ENCODE results near the gene SUPT5H. TPM values are rescaled to one million over a fixed set of nuclear protein-coding genes. Genes with fewer than 3 reads are reported as not detected.

The SUPT5H gene
- total RNA-seq, 2 experiments from 2014 or later, result 127 to 141 TPM

GRCh38 chr19:39432677-39433025, 12.7 kb upstream of the SUPT5H start:
- Mint-ChIP-seq H3K36me3 (ENCODE audit: low read depth) (peaks cover 37% of the 10 kb centered on the region), H3K27ac (peak overlapping the region; percentile 71), H3K27me3 (no peaks in the 10 kb centered on the region), H3K4me1 (ENCODE audit: low read depth) (peaks cover 48% of the 10 kb centered on the region), H3K4me3 (peak overlapping the region; percentile 100), H3K9me3 (no peaks in the 10 kb centered on the region)
- POLR2A ChIA-PET, result interaction anchor here (0.6 to 5.9 kb wide), 15 partner anchors 8 to 109 kb away, joined by 3 to 137 read pairs (median 5); partner anchors contain the start of genes EID2B, GMFG, MED29 and PAF1
- no peak for TF ChIP-seq CTCF (IDR thresholded peaks at IDR 0.05)
- CTCF ChIA-PET, result interaction anchor here (1.3 kb wide), 1 partner anchor 100 kb away, joined by 5 read pairs; the partner anchor contains the start of gene EID2B
- ATAC-seq (no peak), DNase-seq (no peak)
- intact Hi-C loops (cut with micrococcal nuclease), result no loop called here

- H3K9me3 Mint-ChIP-seq, result no peaks in the 10 kb centered on the region
- peak overlapping the region; percentile 100 for H3K4me3 Mint-ChIP-seq
- H3K4me1 Mint-ChIP-seq (ENCODE audit: low read depth), result peaks cover 48% of the 10 kb centered on the region
- TF ChIP-seq CTCF (IDR thresholded peaks at IDR 0.05), result no peak
- ChIA-PET POLR2A (interaction anchor here (0.7 to 5.9 kb wide), 17 partner anchors 8 to 105 kb away, joined by 3 to 137 read pairs (median 4); partner anchors contain the start of genes EID2B, GMFG, MED29 and PAF1), CTCF (interaction anchor here (0.9 to 1.3 kb wide), 4 partner anchors 10 to 222 kb away, joined by 3 to 5 read pairs (median 3); partner anchors contain the start of genes EID2B, MED29 and PAF1)
- no peak for ATAC-seq
- H3K27ac Mint-ChIP-seq, result peak overlapping the region; percentile 99
- H3K36me3 Mint-ChIP-seq (ENCODE audit: low read depth), result peaks cover 37% of the 10 kb centered on the region
- DNase-seq, result no peak
- no peaks in the 10 kb centered on the region for H3K27me3 Mint-ChIP-seq
- intact Hi-C loops (cut with micrococcal nuclease), result no loop called here
Measured at GRCh38 chr19:39433480-39434079, 11.8 kb upstream of the SUPT5H start.

- ChIA-PET CTCF (interaction anchor here (0.9 to 1.6 kb wide), 8 partner anchors 9 to 238 kb away, joined by 3 to 7 read pairs (median 5); partner anchors contain the start of genes MED29, PAF1 and PLEKHG2), POLR2A (interaction anchor here (0.7 to 5.9 kb wide), 32 partner anchors 7 to 411 kb away, joined by 3 to 137 read pairs (median 6); partner anchors contain the start of genes DLL3, MED29, PAF1 and PLEKHG2)
- ATAC-seq, result no peak
- intact Hi-C loops (cut with micrococcal nuclease), result no loop called here
- Mint-ChIP-seq H3K4me3 (peak overlapping the region; percentile 100), H3K4me1 (ENCODE audit: low read depth) (peaks cover 48% of the 10 kb centered on the region), H3K27ac (peak overlapping the region; percentile 99), H3K9me3 (no peaks in the 10 kb centered on the region), H3K36me3 (ENCODE audit: low read depth) (peaks cover 37% of the 10 kb centered on the region), H3K27me3 (no peaks in the 10 kb centered on the region)
- no peak for DNase-seq
- TF ChIP-seq CTCF (IDR thresholded peaks at IDR 0.05), result no peak
Measured at GRCh38 chr19:39434123-39435076, 11.0 kb upstream of the SUPT5H start.

GRCh38 chr19:39435499-39436349, 9.7 kb upstream of the SUPT5H start, which contains the start of gene RPS16:
RPS16 (minus strand) TSS chr19:39435949; CDS start chr19:39435895, 54 bp downstream.
- no peaks in the 10 kb centered on the region for H3K27me3 Mint-ChIP-seq
- H3K36me3 Mint-ChIP-seq (ENCODE audit: low read depth), result peaks cover 37% of the 10 kb centered on the region
- DNase-seq, result peak; percentile 99
- H3K4me3 Mint-ChIP-seq, result peak within 1 kb of the TSS; percentile 100
- peak within 1 kb of the TSS; percentile 99 for H3K27ac Mint-ChIP-seq
- H3K9me3 Mint-ChIP-seq, result no peaks in the 10 kb centered on the region
- H3K4me1 Mint-ChIP-seq (ENCODE audit: low read depth), result peaks cover 49% of the 10 kb centered on the region
- ChIA-PET CTCF (interaction anchor here (0.6 to 1.6 kb wide), 15 partner anchors 9 to 237 kb away, joined by 3 to 15 read pairs (median 4); partner anchors contain the start of genes EID2B, PLEKHG2 and SUPT5H), POLR2A (interaction anchor here (0.5 to 5.9 kb wide), 45 partner anchors 9 to 409 kb away, joined by 3 to 137 read pairs (median 4); partner anchors contain the start of genes EID2, EID2B, GMFG and MED29)
- intact Hi-C loops (cut with micrococcal nuclease), result loop anchor here (1.0 kb wide), 1 partner anchor 10 kb away; the partner anchor contains the start of gene SUPT5H
- peak; percentile 92 for ATAC-seq
- no peak for TF ChIP-seq CTCF (IDR thresholded peaks at IDR 0.05)

Measured in activated CD8-positive, alpha-beta T cell treated with anti-CD3 and anti-CD28 coated beads for 36 hours (primary cell).